CD14-positive monocyte (primary cell): ENCODE results near the gene OR5B12. TPM values are rescaled to one million over a fixed set of nuclear protein-coding genes. Genes with fewer than 3 reads are reported as not detected.

ENCODE experiments used
- DNase-seq, 3 donors: peaks; one replicate each; pipeline ENCODE4 v3.0.0-alpha.2; 2011 to 2022
- H2AFZ ChIP-seq: 2 replicates; pipeline ENCODE4 v1.6.0; 2012; ENCODE audit warnings: mild to moderate bottlenecking, low read depth, low read length, inconsistent platforms; ENCODE audit not compliant: insufficient read depth, poor library complexity, severe bottlenecking
- H3K27ac ChIP-seq, 2 donors: 1 replicate in 1 of 2; 2 replicates in 1 of 2; pipeline ENCODE4 v1.5.1; 2012 to 2013; ENCODE audit warnings: low read length in 2 of 2, control low read depth in 1 of 2, inconsistent platforms in 1 of 2, low read depth in 1 of 2, mild to moderate bottlenecking in 1 of 2
- H3K27me3 ChIP-seq, 2 donors: one replicate each; pipeline versions ENCODE4 v1.6.0 to v1.6.1; 2011 to 2013; ENCODE audit warnings: low read length in 2 of 2; ENCODE audit not compliant: control insufficient read depth in 2 of 2, insufficient read depth in 2 of 2
- H3K36me3 ChIP-seq, 2 donors: replicated peaks in 1 of 2; 1 replicate in 1 of 2; 2 replicates in 1 of 2; pipeline versions ENCODE4 v1.5.1 to v1.6.1; 2012 to 2013; ENCODE audit warnings: low read length in 2 of 2, control low read depth in 1 of 2, inconsistent platforms in 1 of 2, mild to moderate bottlenecking in 1 of 2; ENCODE audit not compliant: insufficient read depth in 2 of 2, control insufficient read depth in 1 of 2
- H3K4me1 ChIP-seq, 2 donors: 1 replicate in 1 of 2; 2 replicates in 1 of 2; pipeline versions ENCODE4 v1.5.1 to v1.6.1; 2012 to 2013; ENCODE audit warnings: low read length in 2 of 2, control low read depth in 1 of 2, inconsistent platforms in 1 of 2, mild to moderate bottlenecking in 1 of 2, moderate library complexity in 1 of 2; ENCODE audit not compliant: insufficient read depth in 2 of 2, control insufficient read depth in 1 of 2
- H3K4me2 ChIP-seq: replicated peaks from 2 replicates; pipeline ENCODE3; 2012; ENCODE audit warnings: low read length, moderate library complexity, mild to moderate bottlenecking; ENCODE audit not compliant: poor library complexity, severe bottlenecking; ENCODE audit errors: extremely low read depth
- H3K4me3 ChIP-seq, 3 experiments: fragments of 200-600 bp in 1 of 3; sonication (generic) in 1 of 3; replicated peaks in 1 of 3; 1 replicate in 2 of 3; 2 replicates in 1 of 3; pipeline ENCODE4 v1.5.1; 2011 to 2013; ENCODE audit warnings: low read length in 3 of 3, mild to moderate bottlenecking in 3 of 3, control low read depth in 2 of 3, low read depth in 2 of 3, inconsistent platforms in 1 of 3, moderate library complexity in 1 of 3
- H3K79me2 ChIP-seq: 2 replicates; pipeline ENCODE4 v1.6.0; 2012; ENCODE audit warnings: mild to moderate bottlenecking, control low read depth, inconsistent platforms, low read length, moderate library complexity; ENCODE audit not compliant: insufficient read depth
- H3K9ac ChIP-seq: 2 replicates; pipeline ENCODE4 v1.6.0; 2017; ENCODE audit warnings: low read length, mild to moderate bottlenecking; ENCODE audit not compliant: insufficient read depth, poor library complexity, severe bottlenecking
- H3K9me3 ChIP-seq, 2 donors: replicated peaks in 1 of 2; 1 replicate in 1 of 2; 2 replicates in 1 of 2; pipeline versions ENCODE4 v1.5.1 to v1.6.1; 2012 to 2013; ENCODE audit warnings: low read length in 2 of 2, control low read depth in 1 of 2; ENCODE audit not compliant: control insufficient read depth in 1 of 2, insufficient read depth in 1 of 2
- H4K20me1 ChIP-seq: 2 replicates; pipeline ENCODE4 v1.6.0; 2012; ENCODE audit warnings: mild to moderate bottlenecking, low read length, control low read depth, moderate library complexity; ENCODE audit not compliant: insufficient read depth
- H3K27ac Mint-ChIP-seq, 7 donors: one replicate each; pipeline ENCODE4 v1.8.0; 2020; ENCODE audit warnings: mild to moderate bottlenecking in 7 of 7, mixed read lengths in 7 of 7, moderate library complexity in 6 of 7, inconsistent platforms in 2 of 7
- H3K27me3 Mint-ChIP-seq, 3 donors: one replicate each; pipeline ENCODE4 v1.8.0; 2021 to 2022; ENCODE audit warnings: low read depth in 3 of 3, mild to moderate bottlenecking in 3 of 3, mixed read lengths in 3 of 3, moderate library complexity in 3 of 3, inconsistent platforms in 1 of 3
- H3K36me3 Mint-ChIP-seq, 2 donors: one replicate each; pipeline ENCODE4 v1.8.0; 2020; ENCODE audit warnings: mixed read lengths in 2 of 2, inconsistent platforms in 1 of 2, mild to moderate bottlenecking in 1 of 2
- H3K4me1 Mint-ChIP-seq: one replicate; pipeline ENCODE4 v1.8.0; 2020; ENCODE audit warnings: mild to moderate bottlenecking, mixed read lengths
- H3K4me3 Mint-ChIP-seq, 2 donors: one replicate each; pipeline ENCODE4 v1.8.0; 2020; ENCODE audit warnings: mild to moderate bottlenecking in 2 of 2, mixed read lengths in 2 of 2, moderate library complexity in 1 of 2
- H3K9me3 Mint-ChIP-seq, 7 donors: one replicate each; pipeline ENCODE4 v1.8.0; 2020 to 2022; ENCODE audit warnings: mixed read lengths in 7 of 7, mild to moderate bottlenecking in 6 of 7, moderate library complexity in 6 of 7, inconsistent platforms in 2 of 7
- WGBS: methylation state at CpG from one replicate; pipeline ENCODE4 v1.1.5; 2013; ENCODE audit warnings: missing lambda C conversion rate; ENCODE audit not compliant: insufficient coverage; 5-methylcytosine and 5-hydroxymethylcytosine counted together
- intact Hi-C, 2 donors: fragments of 100-400 bp; cut with micrococcal nuclease; formaldehyde crosslinking; loops; one replicate each; pipeline versions ENCODE4 v1.15.0 to v1.15.1; 2023
- polyA plus RNA-seq, 3 donors: library from polyadenylated mRNA; depleted of rRNA in 1 of 3; unstranded in 2 of 3; stranded (reverse) in 1 of 3; fragments of 300-500 nt in 2 of 3; fragments of >200 nt in 1 of 3; fragmentation: Illumina TruSeq in 2 of 3; gene quantifications; 1 replicate in 2 of 3; 2 replicates in 1 of 3; pipeline ENCODE4 v1.2.3, GENCODE V29; 2012 to 2021
- TF ChIP-seq, protein P1 (sequence below): fragments of 200-600 bp; IDR thresholded peaks from one replicate; pipeline ENCODE4 v1.8.0; 2022; ENCODE audit warnings: antibody characterized with exemption, mild to moderate bottlenecking

OR5B12 gene
- polyA plus RNA-seq, 3 donors: not detected

- H3K36me3 ChIP-seq: no peaks in the 10 kb centered on the region
- peaks cover 0 to 6% of the 10 kb centered on the region in 2 donors for H3K9me3 ChIP-seq
- peaks cover 0 to 4% (median 0%) of the 10 kb centered on the region in 3 donors for H3K27me3 Mint-ChIP-seq
- H3K27ac Mint-ChIP-seq: no peak overlapping the region
- H3K36me3 Mint-ChIP-seq: no peaks in the 10 kb centered on the region
- no CpG with 5 or more reads among the region's 3 CpGs for WGBS
- no peaks in the 10 kb centered on the region for H3K4me1 Mint-ChIP-seq
- intact Hi-C loops: no loop called here
- no peaks in the 10 kb centered on the region for H3K27me3 ChIP-seq
- H2AFZ ChIP-seq: no peak overlapping the region
- DNase-seq: no peak
- no peak overlapping the region for H3K9ac ChIP-seq
- no peaks in the 10 kb centered on the region for H3K79me2 ChIP-seq
- no peaks in the 10 kb centered on the region for H3K4me1 ChIP-seq
- H3K27ac ChIP-seq: no peak overlapping the region
- no peak overlapping the region for H3K4me2 ChIP-seq
- H3K4me3 Mint-ChIP-seq: no peak overlapping the region
- TF ChIP-seq, protein P1, sequence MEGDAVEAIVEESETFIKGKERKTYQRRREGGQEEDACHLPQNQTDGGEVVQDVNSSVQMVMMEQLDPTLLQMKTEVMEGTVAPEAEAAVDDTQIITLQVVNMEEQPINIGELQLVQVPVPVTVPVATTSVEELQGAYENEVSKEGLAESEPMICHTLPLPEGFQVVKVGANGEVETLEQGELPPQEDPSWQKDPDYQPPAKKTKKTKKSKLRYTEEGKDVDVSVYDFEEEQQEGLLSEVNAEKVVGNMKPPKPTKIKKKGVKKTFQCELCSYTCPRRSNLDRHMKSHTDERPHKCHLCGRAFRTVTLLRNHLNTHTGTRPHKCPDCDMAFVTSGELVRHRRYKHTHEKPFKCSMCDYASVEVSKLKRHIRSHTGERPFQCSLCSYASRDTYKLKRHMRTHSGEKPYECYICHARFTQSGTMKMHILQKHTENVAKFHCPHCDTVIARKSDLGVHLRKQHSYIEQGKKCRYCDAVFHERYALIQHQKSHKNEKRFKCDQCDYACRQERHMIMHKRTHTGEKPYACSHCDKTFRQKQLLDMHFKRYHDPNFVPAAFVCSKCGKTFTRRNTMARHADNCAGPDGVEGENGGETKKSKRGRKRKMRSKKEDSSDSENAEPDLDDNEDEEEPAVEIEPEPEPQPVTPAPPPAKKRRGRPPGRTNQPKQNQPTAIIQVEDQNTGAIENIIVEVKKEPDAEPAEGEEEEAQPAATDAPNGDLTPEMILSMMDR: no peak
- H3K4me3 ChIP-seq: no peak overlapping the region
- peaks cover 0 to 10% (median 6%) of the 10 kb centered on the region in 7 donors for H3K9me3 Mint-ChIP-seq
- H4K20me1 ChIP-seq: no peaks in the 10 kb centered on the region
These were observed 23.7 kb upstream of the OR5B12 start for GRCh38 chr11:58465690-58466089.

GRCh38 chr11:58451585-58451984 is 9.5 kb upstream of the OR5B12 start:
- Mint-ChIP-seq H3K4me1 (no peaks in the 10 kb centered on the region), H3K27me3 (peaks cover 0 to 3% (median 1%) of the 10 kb centered on the region in 3 donors), H3K9me3 (peaks cover 2 to 15% (median 8%) of the 10 kb centered on the region in 7 donors), H3K36me3 (no peaks in the 10 kb centered on the region), H3K27ac (no peak overlapping the region), H3K4me3 (no peak overlapping the region)
- Histone ChIP-seq H4K20me1 (no peaks in the 10 kb centered on the region), H3K9me3 (peaks cover 0 to under 1% of the 10 kb centered on the region in 2 donors), H3K4me2 (no peak overlapping the region), H3K79me2 (no peaks in the 10 kb centered on the region), H3K27me3 (no peaks in the 10 kb centered on the region), H2AFZ (no peak overlapping the region), H3K27ac (no peak overlapping the region), H3K4me3 (no peak overlapping the region), H3K9ac (no peak overlapping the region), H3K36me3 (no peaks in the 10 kb centered on the region), H3K4me1 (no peaks in the 10 kb centered on the region)
- TF ChIP-seq, protein P1: no peak
- no peak for DNase-seq
- no CpG with 5 or more reads among the region's 3 CpGs for WGBS
- intact Hi-C loops: no loop called here
